ENCODE data around the gene CDC7.

The CDC7 gene

GRCh38 chr1:91499904-91500755, 521 bp upstream of the CDC7 start:
- Histone ChIP-seq H3K9me3 (ENCODE audit: insufficient read depth, low read depth, low read length) (no peaks in the 10 kb centered on the region), H3K27me3 (ENCODE audit: insufficient read depth, low read length) (no peaks in the 10 kb centered on the region), H3K4me3 (ENCODE audit: low read length) (peak overlapping the region; percentile 78), H3K9ac (ENCODE audit: low read depth, low read length) (peak overlapping the region; percentile 98), H3K4me1 (ENCODE audit: insufficient read depth, low read length) (peaks cover 36% of the 10 kb centered on the region), H3K27ac (ENCODE audit: low read depth, low read length) (peak overlapping the region; percentile 98), H3K36me3 (ENCODE audit: insufficient read depth, low read length) (no peaks in the 10 kb centered on the region; the same call in none of the 2 replicates)
- 22% methylated on average over 14 of the region's 14 CpGs for WGBS

GRCh38 chr1:91501523-91501851, 836 bp downstream of the CDC7 start:
- H3K9ac ChIP-seq (ENCODE audit: low read depth, low read length), result peak overlapping the region; percentile 98
- peak overlapping the region; percentile 98 for H3K27ac ChIP-seq (ENCODE audit: low read depth, low read length)
- under 1% methylated on average over 9 of the region's 9 CpGs for WGBS
- H3K9me3 ChIP-seq (ENCODE audit: insufficient read depth, low read depth, low read length), result no peaks in the 10 kb centered on the region
- peak overlapping the region; percentile 78 for H3K4me3 ChIP-seq (ENCODE audit: low read length)
- peaks cover 10% of the 10 kb centered on the region for H3K36me3 ChIP-seq (ENCODE audit: insufficient read depth, low read length)
- no peaks in the 10 kb centered on the region for H3K27me3 ChIP-seq (ENCODE audit: insufficient read depth, low read length)
- H3K4me1 ChIP-seq (ENCODE audit: insufficient read depth, low read length), result peaks cover 45% of the 10 kb centered on the region

- 40% methylated on average over 5 of the region's 5 CpGs for WGBS
- Histone ChIP-seq H3K9me3 (ENCODE audit: insufficient read depth, low read depth, low read length) (no peaks in the 10 kb centered on the region), H3K27ac (ENCODE audit: low read depth, low read length) (peak overlapping the region; percentile 98), H3K27me3 (ENCODE audit: insufficient read depth, low read length) (no peaks in the 10 kb centered on the region), H3K36me3 (ENCODE audit: insufficient read depth, low read length) (peaks cover 10% of the 10 kb centered on the region), H3K9ac (ENCODE audit: low read depth, low read length) (peak overlapping the region; percentile 98), H3K4me1 (ENCODE audit: insufficient read depth, low read length) (peaks cover 45% of the 10 kb centered on the region), H3K4me3 (ENCODE audit: low read length) (peak overlapping the region; percentile 78)
Measured at GRCh38 chr1:91501971-91502671, 1.5 kb downstream of the CDC7 start.

- Histone ChIP-seq H3K9me3 (ENCODE audit: insufficient read depth, low read depth, low read length) (no peaks in the 10 kb centered on the region), H3K9ac (ENCODE audit: low read depth, low read length) (no peak overlapping the region; the same call in 1 of the 2 replicates), H3K36me3 (ENCODE audit: insufficient read depth, low read length) (peaks cover 15% of the 10 kb centered on the region), H3K4me3 (ENCODE audit: low read length) (peak overlapping the region; percentile 78), H3K27me3 (ENCODE audit: insufficient read depth, low read length) (no peaks in the 10 kb centered on the region), H3K4me1 (ENCODE audit: insufficient read depth, low read length) (peaks cover 45% of the 10 kb centered on the region), H3K27ac (ENCODE audit: low read depth, low read length) (no peak overlapping the region)
- 72% methylated on average over 2 of the region's 2 CpGs for WGBS
Measured at GRCh38 chr1:91502672-91503184, 2.1 kb downstream of the CDC7 start.

GRCh38 chr1:91503332-91503900, 2.8 kb downstream of the CDC7 start:
- H3K27me3 ChIP-seq (ENCODE audit: insufficient read depth, low read length), result no peaks in the 10 kb centered on the region
- no peak overlapping the region for H3K9ac ChIP-seq (ENCODE audit: low read depth, low read length)
- H3K9me3 ChIP-seq (ENCODE audit: insufficient read depth, low read depth, low read length), result no peaks in the 10 kb centered on the region
- H3K27ac ChIP-seq (ENCODE audit: low read depth, low read length), result no peak overlapping the region
- 0 out of 2 replicates have a peak overlapping the region, but pooled peaks have one; percentile 78 for H3K4me3 ChIP-seq (ENCODE audit: low read length)
- peaks cover 22% of the 10 kb centered on the region for H3K36me3 ChIP-seq (ENCODE audit: insufficient read depth, low read length)
- peaks cover 45% of the 10 kb centered on the region for H3K4me1 ChIP-seq (ENCODE audit: insufficient read depth, low read length)

GRCh38 chr1:91503975-91504530, 3.4 kb downstream of the CDC7 start:
- H3K9me3 ChIP-seq (ENCODE audit: insufficient read depth, low read depth, low read length), result no peaks in the 10 kb centered on the region
- no peaks in the 10 kb centered on the region for H3K27me3 ChIP-seq (ENCODE audit: insufficient read depth, low read length)
- H3K4me3 ChIP-seq (ENCODE audit: low read length), result no peak overlapping the region

GRCh38 chr1:91505086-91505485, 4.4 kb downstream of the CDC7 start:
- H3K9ac ChIP-seq (ENCODE audit: low read depth, low read length), result 0 out of 2 replicates have a peak overlapping the region, but pooled peaks have one; percentile 21
- no peak overlapping the region for H3K4me3 ChIP-seq (ENCODE audit: low read length)
- 74% methylated on average over 3 of the region's 3 CpGs for WGBS

More at GRCh38 chr1:91503975-91504530, 3.4 kb downstream of the CDC7 start:
- Histone ChIP-seq H3K27ac (ENCODE audit: low read depth, low read length) (no peak overlapping the region), H3K36me3 (ENCODE audit: insufficient read depth, low read length) (peaks cover 28% of the 10 kb centered on the region), H3K9ac (ENCODE audit: low read depth, low read length) (no peak overlapping the region), H3K4me1 (ENCODE audit: insufficient read depth, low read length) (peaks cover 45% of the 10 kb centered on the region)
- WGBS, result 96% methylated on average over 1 of the region's 1 CpG

GRCh38 chr1:91506071-91506470, 5.4 kb downstream of the CDC7 start:
- Histone ChIP-seq H3K4me1 (ENCODE audit: insufficient read depth, low read length) (peaks cover 35% of the 10 kb centered on the region), H3K27me3 (ENCODE audit: insufficient read depth, low read length) (no peaks in the 10 kb centered on the region), H3K27ac (ENCODE audit: low read depth, low read length) (no peak overlapping the region), H3K4me3 (ENCODE audit: low read length) (no peak overlapping the region), H3K9me3 (ENCODE audit: insufficient read depth, low read depth, low read length) (no peaks in the 10 kb centered on the region), H3K36me3 (ENCODE audit: insufficient read depth, low read length) (peaks cover 48% of the 10 kb centered on the region), H3K9ac (ENCODE audit: low read depth, low read length) (no peak overlapping the region)
- 71% methylated on average over 4 of the region's 4 CpGs for WGBS

More at GRCh38 chr1:91505086-91505485, 4.4 kb downstream of the CDC7 start:
- Histone ChIP-seq H3K27ac (ENCODE audit: low read depth, low read length) (no peak overlapping the region), H3K9me3 (ENCODE audit: insufficient read depth, low read depth, low read length) (no peaks in the 10 kb centered on the region), H3K36me3 (ENCODE audit: insufficient read depth, low read length) (peaks cover 38% of the 10 kb centered on the region), H3K4me1 (ENCODE audit: insufficient read depth, low read length) (peaks cover 39% of the 10 kb centered on the region), H3K27me3 (ENCODE audit: insufficient read depth, low read length) (no peaks in the 10 kb centered on the region)

- no peaks in the 10 kb centered on the region for H3K27me3 ChIP-seq (ENCODE audit: insufficient read depth, low read length)
- H3K27ac ChIP-seq (ENCODE audit: low read depth, low read length), result no peak overlapping the region
- H3K4me3 ChIP-seq (ENCODE audit: low read length), result no peak overlapping the region
- 100% methylated on average over 2 of the region's 2 CpGs for WGBS
- no peaks in the 10 kb centered on the region for H3K9me3 ChIP-seq (ENCODE audit: insufficient read depth, low read depth, low read length)
- no peak overlapping the region for H3K9ac ChIP-seq (ENCODE audit: low read depth, low read length)
- H3K4me1 ChIP-seq (ENCODE audit: insufficient read depth, low read length), result peaks cover 29% of the 10 kb centered on the region
- peaks cover 61% of the 10 kb centered on the region for H3K36me3 ChIP-seq (ENCODE audit: insufficient read depth, low read length)
Measured at GRCh38 chr1:91507328-91507727, 6.7 kb downstream of the CDC7 start.

GRCh38 chr1:91510754-91511153, 10.1 kb downstream of the CDC7 start:
- Histone ChIP-seq H3K9ac (ENCODE audit: low read depth, low read length) (no peak overlapping the region), H3K9me3 (ENCODE audit: insufficient read depth, low read depth, low read length) (no peaks in the 10 kb centered on the region), H3K27me3 (ENCODE audit: insufficient read depth, low read length) (no peaks in the 10 kb centered on the region), H3K27ac (ENCODE audit: low read depth, low read length) (no peak overlapping the region; the same call in 1 of the 2 replicates), H3K4me1 (ENCODE audit: insufficient read depth, low read length) (peaks cover 3% of the 10 kb centered on the region; the same call in 1 of the 2 replicates), H3K4me3 (ENCODE audit: low read length) (no peak overlapping the region), H3K36me3 (ENCODE audit: insufficient read depth, low read length) (peaks cover 91% of the 10 kb centered on the region)
- 94% methylated on average over 1 of the region's 1 CpG for WGBS
